GM19455 (cell line): ENCODE results near the gene EFCAB5.
"Not testable (repeated sequence)": the region's sequence is repeated elsewhere in the genome, so short reads cannot be mapped to it uniquely, and the experiment has no call there.

Experiments used
- ATAC-seq: cut with Tn5 transposase; IDR thresholded peaks from one replicate; pipeline ENCODE4 v1.9.1; 2021; ENCODE audit not compliant: unreplicated experiment

EFCAB5 gene

DNA sequence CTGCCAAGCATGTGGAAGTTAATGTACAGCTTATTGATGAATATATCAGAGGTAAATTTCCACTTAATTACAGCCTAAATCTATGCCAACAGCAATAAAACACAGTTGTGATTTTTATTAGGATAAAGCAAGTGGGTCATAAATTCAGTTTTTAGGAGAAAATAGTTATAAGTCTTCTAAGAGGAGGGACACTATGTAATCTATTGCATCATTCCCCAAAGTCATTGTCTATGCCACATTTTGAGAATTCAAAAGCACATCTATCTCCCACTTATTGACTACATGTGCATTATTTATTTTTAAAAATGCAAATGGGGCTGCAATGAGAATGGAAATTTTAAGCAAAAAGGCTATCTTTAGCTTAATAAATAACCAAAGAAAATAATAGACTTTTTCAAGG, 151.5 kb downstream of the EFCAB5 start:
- ATAC-seq = no peak

- ATAC-seq = no peak
These were observed 152.2 kb downstream of the EFCAB5 start for GRCh38 chr17:30093463-30094147.

GRCh38 chr17:30095507-30096244, 154.2 kb downstream of the EFCAB5 start:
- ATAC-seq = no peak

DNA sequence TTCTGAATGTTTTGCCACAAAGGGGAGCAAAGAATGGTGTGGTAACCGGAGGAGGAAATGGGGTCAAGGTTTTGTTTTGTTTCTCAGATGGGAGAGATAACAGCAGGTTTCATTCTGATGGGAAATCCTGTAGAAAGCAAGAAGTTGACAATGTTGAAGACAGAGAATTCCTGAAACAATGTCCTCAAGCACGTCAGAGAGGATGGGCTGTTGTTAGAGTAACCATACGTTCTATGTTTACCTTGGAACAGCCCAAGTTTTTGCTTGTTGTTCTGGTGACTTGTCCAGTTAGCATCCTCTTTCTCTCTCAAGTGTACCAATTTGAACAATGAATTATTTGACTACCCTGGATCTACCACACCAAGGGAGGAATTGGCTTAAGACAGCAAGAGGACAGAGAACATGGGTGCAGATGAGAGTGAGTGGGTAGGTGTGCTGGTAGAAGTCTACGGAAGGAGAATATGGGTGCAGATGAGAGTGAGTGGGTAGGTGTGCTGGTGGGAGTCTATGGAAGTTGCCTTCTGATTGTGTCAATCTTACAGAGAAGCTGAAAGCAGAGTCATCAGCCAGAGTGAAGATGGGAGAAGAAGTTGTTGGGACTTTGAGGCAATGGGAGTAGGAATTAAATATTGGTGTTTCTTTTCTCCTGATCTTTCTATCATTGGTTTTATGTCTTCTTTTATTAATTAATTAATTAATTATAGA, 160.4 kb downstream of the EFCAB5 start:
- no peak for ATAC-seq

DNA sequence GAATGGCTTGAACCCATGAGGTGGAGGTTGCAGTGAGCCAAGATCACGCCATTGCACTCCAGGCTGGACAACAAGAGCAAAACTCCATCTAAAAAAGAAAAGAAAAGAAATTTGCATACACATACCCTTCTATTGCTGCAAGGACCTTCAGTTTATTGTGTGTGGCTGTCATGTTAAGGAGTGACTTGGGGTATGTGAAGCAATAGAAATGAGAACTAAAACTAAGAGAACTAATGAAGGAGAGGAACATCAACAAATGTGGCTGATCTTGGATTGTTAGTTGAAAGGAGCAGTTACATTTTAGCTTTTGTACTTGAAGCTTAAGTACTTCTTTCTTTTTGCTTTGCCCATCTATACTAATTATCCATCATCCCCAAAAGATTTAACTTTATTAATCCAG, 162.5 kb downstream of the EFCAB5 start:
- no peak for ATAC-seq

DNA sequence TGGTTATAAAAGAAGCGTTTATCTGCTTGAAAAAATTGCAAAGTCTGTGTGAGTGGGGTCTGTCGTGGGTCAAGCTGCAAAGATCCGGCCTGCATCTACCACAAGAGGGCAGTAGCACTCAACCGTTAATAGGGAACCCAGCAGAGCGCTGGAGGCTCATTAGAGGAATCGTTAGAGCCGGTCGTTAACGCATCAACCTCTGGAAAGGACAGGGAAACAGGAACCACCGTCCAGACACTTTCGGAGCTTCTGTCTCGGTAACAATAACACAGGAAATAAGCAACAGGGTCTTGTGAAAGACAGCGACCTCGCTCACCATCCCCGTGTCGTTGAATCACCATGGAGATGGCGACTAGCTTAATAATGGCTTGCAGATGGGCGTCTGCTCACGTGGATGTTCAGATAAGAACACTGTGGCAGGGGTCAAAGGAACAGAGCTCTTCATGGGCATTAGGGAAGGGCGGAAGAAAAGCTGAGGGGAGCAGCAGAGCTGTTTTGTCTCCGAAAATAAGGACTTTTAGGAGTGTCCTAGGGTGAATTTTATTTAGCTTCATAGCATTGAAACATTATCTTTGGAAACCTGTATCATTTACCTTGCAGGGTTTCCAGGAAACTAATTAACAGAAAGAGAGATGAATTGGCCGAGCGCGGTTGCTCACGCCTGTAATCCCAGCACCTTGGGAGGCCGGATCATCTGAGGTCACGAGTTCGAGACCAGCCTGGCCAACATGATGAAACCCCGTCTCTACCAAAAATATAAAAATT, 163.3 kb downstream of the EFCAB5 start:
- peak; percentile 63 for ATAC-seq

GRCh38 chr17:30112794-30113193, 171.4 kb downstream of the EFCAB5 start:
- ATAC-seq = no peak

DNA sequence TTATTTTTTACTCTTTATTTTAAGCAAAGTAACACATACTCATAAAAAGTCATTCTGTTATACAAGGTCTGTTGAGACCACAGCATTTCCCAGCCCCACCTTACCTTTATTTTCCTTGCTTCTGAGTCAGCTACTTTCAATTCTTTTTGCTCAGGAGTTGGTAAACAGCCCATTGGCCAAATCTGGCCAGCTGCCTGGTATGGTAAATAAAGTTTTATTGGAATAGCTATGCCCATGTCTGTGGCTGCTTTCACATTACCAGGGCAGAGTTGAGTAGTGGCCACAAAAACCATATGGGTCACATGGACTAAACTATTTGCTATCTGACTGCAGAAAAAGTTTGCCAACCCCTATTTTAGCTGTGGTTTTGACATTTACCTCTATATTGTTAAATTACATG, 171.8 kb downstream of the EFCAB5 start:
- ATAC-seq = no peak

GRCh38 chr17:30116345-30116660, 174.9 kb downstream of the EFCAB5 start:
- no peak for ATAC-seq

GRCh38 chr17:30116661-30117551, 175.5 kb downstream of the EFCAB5 start, which contains the start of gene NSRP1:
TSS of gene NSRP1 (plus strand) at chr17:30116816. CDS start at chr17:30116844, 28 bp downstream.
- peak; percentile 83 for ATAC-seq

DNA sequence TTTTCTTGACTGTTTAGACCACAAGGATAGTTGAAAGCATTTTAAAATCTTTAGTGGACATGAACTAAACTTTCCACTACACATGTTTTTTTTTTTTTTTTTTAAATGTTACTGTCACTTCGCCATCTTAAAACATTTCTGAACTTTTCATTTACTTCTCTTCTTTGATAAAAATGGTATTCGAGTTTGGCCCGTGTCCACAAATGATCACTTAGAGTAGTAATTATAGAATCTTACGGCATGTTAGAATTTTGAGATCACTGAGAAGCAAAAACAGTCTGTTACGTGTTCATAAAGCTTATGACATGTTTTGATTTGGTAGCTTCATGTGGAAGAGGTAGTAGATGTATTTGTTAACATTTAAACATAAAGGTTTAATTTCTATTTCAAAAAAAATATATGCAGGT, 176.2 kb downstream of the EFCAB5 start:
- no peak for ATAC-seq

DNA sequence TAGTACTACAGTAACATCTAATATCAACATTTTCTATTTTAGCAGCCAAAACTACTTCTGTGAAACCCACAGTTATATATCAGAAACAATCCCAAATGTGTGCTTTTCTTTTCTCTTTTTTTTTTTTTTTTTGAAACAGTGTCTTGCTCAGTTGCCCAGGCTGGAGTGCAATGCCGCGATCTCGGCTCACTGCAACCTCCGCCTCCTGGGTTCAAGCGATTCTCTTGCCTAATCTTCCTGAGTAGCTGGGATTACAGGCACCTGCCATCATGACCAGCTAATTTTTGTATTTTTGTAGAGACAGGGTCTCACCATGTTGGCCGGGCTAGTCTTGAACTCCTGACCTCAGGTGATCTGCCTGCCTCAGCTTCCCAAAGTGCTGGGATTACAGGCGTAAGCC, 177.2 kb downstream of the EFCAB5 start:
- not testable (repeated sequence) for ATAC-seq

DNA sequence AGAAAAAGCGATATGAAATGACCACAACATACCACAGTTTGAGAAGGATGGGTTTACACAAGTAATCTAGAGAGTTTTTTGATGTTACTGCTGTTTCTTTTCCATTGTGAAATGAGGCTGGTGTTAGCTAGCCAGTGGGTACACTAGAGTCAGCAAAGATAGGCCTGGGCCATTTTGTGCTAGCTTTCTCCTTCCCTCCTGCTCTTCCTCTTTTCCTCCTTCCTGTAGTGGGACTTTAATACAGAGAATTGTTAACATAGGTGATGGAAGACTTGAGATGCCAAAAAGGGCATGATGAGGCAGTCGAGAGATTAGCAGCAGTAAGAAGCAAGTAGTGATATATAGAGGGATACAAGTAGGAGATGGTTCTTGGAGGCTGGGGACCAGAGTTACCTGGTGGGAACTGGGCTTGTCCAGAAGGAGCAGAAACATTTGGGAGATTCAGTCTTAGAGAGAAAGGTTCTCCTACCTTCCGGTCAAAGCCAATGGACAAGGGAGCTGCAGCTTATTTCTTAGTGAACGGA, 182.9 kb downstream of the EFCAB5 start:
- ATAC-seq = no peak

DNA sequence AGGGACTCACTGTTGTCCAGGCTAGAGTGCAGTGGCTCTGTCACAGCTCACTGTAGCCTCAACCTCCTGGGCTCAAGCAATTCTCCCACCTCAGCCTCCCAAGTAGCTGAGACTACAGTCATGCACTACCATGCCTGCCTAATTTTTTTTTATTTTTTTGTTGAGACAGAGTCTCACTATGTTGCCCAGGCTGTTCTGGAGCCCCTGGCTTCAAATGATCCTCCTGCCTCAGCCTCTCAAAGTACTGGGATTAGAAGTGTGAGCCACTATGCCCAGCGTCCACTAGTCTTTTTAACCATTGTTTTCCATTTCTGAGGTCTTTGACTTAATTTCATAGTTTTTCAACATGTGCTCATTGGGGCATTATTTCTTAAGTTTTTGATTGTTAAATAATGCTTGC, 188.7 kb downstream of the EFCAB5 start:
- ATAC-seq = no peak

- ATAC-seq = no peak
These were observed 191.2 kb downstream of the EFCAB5 start for GRCh38 chr17:30132615-30133014.

- no peak for ATAC-seq
These were observed 191.8 kb downstream of the EFCAB5 start for GRCh38 chr17:30133197-30133596.

- no peak for ATAC-seq
These were observed 193.1 kb downstream of the EFCAB5 start for GRCh38 chr17:30134551-30134950.

DNA sequence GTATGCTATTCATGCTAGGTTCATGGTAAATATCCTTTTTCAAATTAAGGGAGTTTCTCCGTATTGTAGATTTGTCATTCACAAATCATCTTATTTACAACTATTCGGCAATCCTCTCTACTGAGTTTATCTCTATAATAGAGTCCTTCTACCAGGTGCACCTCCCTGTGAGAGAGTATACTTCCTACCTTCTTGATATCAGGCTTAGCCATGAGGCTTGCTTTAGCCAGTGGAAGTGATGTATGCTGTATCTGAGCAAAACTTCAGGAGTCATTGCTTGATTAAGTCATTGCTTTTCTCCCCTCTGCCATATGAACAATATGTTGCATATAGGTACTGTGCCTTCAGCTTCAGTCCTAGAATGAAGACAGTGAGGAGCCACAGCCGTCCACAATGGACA, 195.7 kb downstream of the EFCAB5 start:
- no peak for ATAC-seq

DNA sequence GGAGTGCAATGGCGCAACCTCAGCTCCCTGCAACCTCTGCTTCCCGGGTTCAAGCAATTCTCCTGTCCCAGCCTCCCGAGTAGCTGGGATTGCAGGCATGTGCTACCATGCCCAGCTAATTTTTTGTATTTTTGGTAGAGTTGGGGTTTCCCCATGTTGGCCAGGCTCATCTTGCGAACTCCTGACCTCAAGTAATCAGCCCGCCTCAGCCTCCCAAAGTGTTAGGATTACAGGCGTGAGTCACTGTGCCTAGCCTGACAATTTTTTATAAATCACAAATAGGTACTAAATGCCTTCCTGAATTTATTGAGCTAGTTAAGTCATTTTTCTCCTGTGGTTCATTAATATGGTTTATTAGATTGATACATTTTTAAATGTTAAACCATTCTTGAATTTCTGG, 206.4 kb downstream of the EFCAB5 start:
- ATAC-seq = not testable (repeated sequence)

DNA sequence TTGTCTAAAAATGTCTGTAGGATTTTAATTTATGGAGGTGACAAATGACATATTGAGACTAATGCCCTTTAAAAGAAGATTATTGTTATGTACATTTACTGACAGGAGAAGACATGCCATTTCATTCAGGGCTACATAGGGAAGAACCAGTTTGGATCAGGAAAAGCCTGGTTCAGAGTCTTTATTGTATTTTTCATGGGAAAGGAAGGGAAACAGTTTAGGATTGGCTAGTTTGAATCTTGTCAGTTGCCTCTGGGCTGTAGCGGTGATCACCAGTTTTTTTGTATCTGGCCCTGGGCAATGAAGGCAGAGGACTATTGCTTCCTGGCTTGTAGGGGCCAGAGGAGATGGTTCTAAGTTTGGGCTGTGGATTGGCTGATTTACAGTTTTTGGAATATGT, 206.9 kb downstream of the EFCAB5 start:
- ATAC-seq = no peak
